ENCODE data around the gene CSNK1E.

Gene CSNK1E

GRCh38 chr22:38249803-38250642 lies 67.2 kb downstream of the CSNK1E start:
- no peak for DNase-seq (ENCODE audit: low spot score)

- no peak for DNase-seq (ENCODE audit: low spot score)
Measured at GRCh38 chr22:38249301-38249700, 67.9 kb downstream of the CSNK1E start.

DNA sequence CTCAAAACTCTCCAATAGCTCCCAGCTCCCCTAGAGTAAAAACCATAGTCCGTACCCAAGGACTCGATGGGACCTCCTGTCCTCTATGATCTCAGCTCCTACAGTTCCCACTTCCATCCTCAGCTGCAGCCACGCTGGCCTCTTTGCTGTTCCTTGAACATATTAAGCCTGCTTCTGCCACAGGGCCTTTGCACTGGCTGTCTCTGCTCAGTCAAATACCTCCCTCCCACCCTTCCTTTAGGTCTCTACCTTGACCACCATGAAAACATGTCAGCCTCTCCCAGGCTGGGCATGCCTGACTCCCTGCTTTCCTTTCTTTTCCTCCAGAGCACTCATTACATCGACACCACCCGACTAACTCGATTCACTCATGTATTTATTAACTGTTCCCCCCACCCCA lies 69.0 kb downstream of the CSNK1E start:
- DNase-seq (ENCODE audit: low spot score) = no peak

DNA sequence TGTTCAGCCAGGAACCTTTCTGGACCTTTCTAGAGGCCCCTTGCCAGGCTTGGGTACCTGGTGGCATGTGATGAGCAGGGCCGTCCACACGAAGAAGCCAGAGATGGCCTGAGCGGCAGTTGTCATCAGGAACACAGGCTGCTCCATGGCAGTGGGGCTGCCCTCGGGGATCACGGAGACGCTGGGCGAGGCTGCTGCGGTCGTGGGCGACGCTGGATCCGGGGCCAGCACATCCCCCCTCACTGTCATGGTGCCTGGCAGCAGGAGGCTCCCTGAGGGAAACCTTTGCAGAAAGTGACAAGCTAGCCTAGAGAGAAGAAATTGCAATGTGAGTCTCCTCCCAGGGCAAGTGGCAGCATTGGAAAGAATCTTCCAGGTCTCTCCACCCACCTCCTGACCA lies 69.5 kb downstream of the CSNK1E start:
- DNase-seq (ENCODE audit: low spot score) = no peak

GRCh38 chr22:38246692-38247091 lies 70.5 kb downstream of the CSNK1E start:
- no peak for DNase-seq (ENCODE audit: low spot score)

DNA sequence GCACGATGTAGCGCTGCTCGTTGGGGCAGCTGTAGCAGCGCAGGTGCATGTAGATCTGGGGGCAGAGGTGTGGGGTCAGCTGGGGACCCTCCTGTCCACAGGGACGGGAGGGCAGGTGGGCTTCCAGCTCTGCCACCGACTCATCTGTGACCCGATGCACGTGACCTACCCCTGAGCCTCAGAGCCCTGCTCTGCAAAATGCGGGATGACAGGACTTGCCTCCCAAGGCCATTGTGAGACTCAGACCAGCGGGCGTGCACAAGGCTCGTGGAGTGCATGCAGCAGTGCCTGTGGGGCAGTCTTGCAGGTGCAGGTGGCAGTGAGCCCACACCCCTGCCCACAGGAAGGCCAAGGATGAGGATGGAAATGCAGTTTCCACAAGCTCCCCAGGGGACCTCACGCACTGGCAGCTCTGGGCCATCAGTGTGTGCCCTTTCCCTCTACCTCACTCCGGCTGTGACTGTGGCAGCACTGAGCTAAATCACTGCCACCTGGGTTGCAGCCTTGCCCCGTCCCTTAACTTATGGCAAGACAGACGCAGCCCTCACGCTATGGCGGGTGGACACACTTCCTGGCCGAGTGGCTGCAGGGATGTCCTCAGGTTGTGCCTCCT lies 71.1 kb downstream of the CSNK1E start:
- DNase-seq (ENCODE audit: low spot score) = no peak

DNA sequence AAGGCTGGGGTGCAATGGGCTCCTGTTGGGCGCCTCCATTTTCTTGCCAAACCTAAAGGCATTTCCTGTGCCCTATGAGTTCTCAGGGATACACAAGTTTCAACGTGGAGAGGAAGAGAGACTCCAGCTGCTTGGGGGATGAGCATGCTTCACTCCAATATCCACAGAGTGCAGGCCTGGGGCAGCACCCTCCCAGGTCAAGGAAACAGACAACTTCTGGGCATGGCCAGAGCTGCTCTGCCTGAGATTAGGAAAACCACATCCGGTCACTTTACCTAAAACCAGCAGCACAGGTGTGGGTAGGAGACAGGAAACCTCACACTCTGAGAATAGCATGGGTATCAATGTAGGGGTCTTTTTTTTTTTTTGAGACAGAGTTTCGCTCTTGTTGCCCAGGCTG lies 73.1 kb downstream of the CSNK1E start:
- no peak for DNase-seq (ENCODE audit: low spot score)

GRCh38 chr22:38243007-38243765 lies 74.0 kb downstream of the CSNK1E start:
- no peak for DNase-seq (ENCODE audit: low spot score)

- DNase-seq (ENCODE audit: low spot score) = no peak
Measured at GRCh38 chr22:38240734-38241252, 76.4 kb downstream of the CSNK1E start.
